M059J (cell line): ENCODE measurements around the gene MPO. TPM values are rescaled to one million over a fixed set of nuclear protein-coding genes. Genes with fewer than 3 reads are reported as not detected.
A peak's percentile ranks its signal among the peaks of the same experiment; 100 is the strongest.

Source experiments
- DNase-seq: peaks from one replicate; pipeline ENCODE4 v3.0.0-alpha.2; 2012; ENCODE audit warnings: low read depth
- total RNA-seq: library from RNA; depleted of rRNA; stranded (reverse); fragments of >200 nt; shearing (Covaris generic); gene quantifications from 2 replicates; pipeline ENCODE4 v1.2.3, GENCODE V29; 2014

The MPO gene
- total RNA-seq, 1 experiment from 2014 or later, result not detected

- no peak for DNase-seq
Observed at GRCh38 chr17:58264407-58265103, 16.2 kb downstream of the MPO start.

- no peak for DNase-seq
Observed at GRCh38 chr17:58263773-58264172, 17.0 kb downstream of the MPO start.

- no peak for DNase-seq
Observed at GRCh38 chr17:58262149-58262548, 18.6 kb downstream of the MPO start.

GRCh38 chr17:58254803-58255202, 25.9 kb downstream of the MPO start:
- DNase-seq, result no peak

- no peak for DNase-seq
Observed at GRCh38 chr17:58253082-58253481, 27.7 kb downstream of the MPO start.

- DNase-seq, result no peak
Observed at GRCh38 chr17:58252141-58252540, 28.6 kb downstream of the MPO start.

GRCh38 chr17:58250344-58251011, 30.3 kb downstream of the MPO start:
- no peak for DNase-seq

GRCh38 chr17:58249270-58250133, 31.2 kb downstream of the MPO start:
- DNase-seq, result peak; percentile 24

GRCh38 chr17:58248955-58249269, 31.8 kb downstream of the MPO start:
- DNase-seq, result no peak

- DNase-seq, result no peak
Observed at GRCh38 chr17:58247511-58248363, 33.0 kb downstream of the MPO start.

- DNase-seq, result no peak
Observed at GRCh38 chr17:58246781-58247180, 34.0 kb downstream of the MPO start.

- DNase-seq, result no peak
Observed at GRCh38 chr17:58246104-58246740, 34.5 kb downstream of the MPO start.

GRCh38 chr17:58245428-58246103, 35.2 kb downstream of the MPO start:
- DNase-seq, result no peak

GRCh38 chr17:58244963-58245362, 35.8 kb downstream of the MPO start:
- no peak for DNase-seq

- peak; percentile 31 for DNase-seq
Observed at GRCh38 chr17:58242171-58242784, 38.5 kb downstream of the MPO start.

- no peak for DNase-seq
Observed at GRCh38 chr17:58239987-58240386, 40.7 kb downstream of the MPO start.

- DNase-seq, result no peak
Observed at GRCh38 chr17:58238147-58238634, 42.5 kb downstream of the MPO start, which contains the start of gene LPO. Gene LPO, plus strand, starts transcription at chr17:58238584. Its CDS starts 4,396 bp downstream, at chr17:58242980.

GRCh38 chr17:58236394-58236793, 44.3 kb downstream of the MPO start:
- DNase-seq, result no peak

GRCh38 chr17:58235821-58236220, 44.9 kb downstream of the MPO start:
- no peak for DNase-seq

GRCh38 chr17:58234512-58234911, 46.2 kb downstream of the MPO start:
- DNase-seq, result no peak
